Thyroid gland (tissue), 4 donors: ENCODE results near the gene PCNX1.

Source experiments
- CTCF ChIP-seq, 6 experiments: fragments of 200-600 bp in 3 of 6; fragments of 450-650 bp in 3 of 6; sonication (generic) in 3 of 6; IDR thresholded peaks; one replicate each; pipeline ENCODE4 v1.5.1; 2016 to 2019; ENCODE audit warnings: antibody characterized with exemption in 6 of 6, mild to moderate bottlenecking in 2 of 6, inconsistent platforms in 1 of 6, moderate library complexity in 1 of 6
- POLR2A ChIP-seq, 2 donors: fragments of 450-650 bp; IDR thresholded peaks; one replicate each; pipeline ENCODE4 v1.6.1; 2017; ENCODE audit warnings: antibody characterized with exemption in 2 of 2, mild to moderate bottlenecking in 2 of 2, moderate library complexity in 1 of 2

GRCh38 chr14:71163050-71163841 is 256.0 kb downstream of the PCNX1 start:
- TF ChIP-seq CTCF (IDR thresholded peaks at IDR 0.05) (no peak), POLR2A (IDR thresholded peaks at IDR 0.05) (no peak)
